Esophagus squamous epithelium (tissue), 4 donors: ENCODE data around the gene ALPK1.

Experiments
- POLR2A ChIP-seq, 4 donors: fragments of 450-650 bp; IDR thresholded peaks; one replicate each; pipeline ENCODE4 v1.6.1; 2017; ENCODE audit warnings: antibody characterized with exemption in 4 of 4, mild to moderate bottlenecking in 4 of 4, moderate library complexity in 3 of 4
- TF ChIP-seq, protein P1 (sequence below), 6 experiments: fragments of 450-650 bp in 4 of 6; fragments of 200-600 bp in 2 of 6; sonication (generic) in 2 of 6; IDR thresholded peaks; one replicate each; pipeline ENCODE4 v1.5.1; 2016 to 2019; ENCODE audit warnings: antibody characterized with exemption in 6 of 6, mild to moderate bottlenecking in 4 of 6, moderate library complexity in 4 of 6

DNA sequence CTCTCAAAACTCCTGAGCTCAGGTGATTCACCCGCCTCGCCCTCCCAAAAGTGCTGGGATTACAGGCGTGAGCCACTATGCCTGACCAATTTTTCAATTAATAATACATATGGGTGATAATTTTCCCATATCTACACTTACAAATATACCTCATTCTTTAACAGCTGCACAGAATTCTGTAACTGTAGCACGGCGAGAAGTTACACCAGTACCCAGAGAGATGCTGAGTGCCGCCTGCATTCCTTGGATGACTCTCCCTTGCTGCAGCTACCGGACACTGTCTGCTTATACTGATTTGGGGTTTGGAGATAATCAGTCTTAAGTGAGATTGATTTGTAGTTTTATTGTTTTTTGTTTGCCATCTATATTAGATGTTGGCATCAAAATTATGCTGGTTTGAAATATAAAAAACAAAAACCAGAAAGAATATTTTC lies 17.3 kb upstream of the ALPK1 start:
- TF ChIP-seq, protein P1, sequence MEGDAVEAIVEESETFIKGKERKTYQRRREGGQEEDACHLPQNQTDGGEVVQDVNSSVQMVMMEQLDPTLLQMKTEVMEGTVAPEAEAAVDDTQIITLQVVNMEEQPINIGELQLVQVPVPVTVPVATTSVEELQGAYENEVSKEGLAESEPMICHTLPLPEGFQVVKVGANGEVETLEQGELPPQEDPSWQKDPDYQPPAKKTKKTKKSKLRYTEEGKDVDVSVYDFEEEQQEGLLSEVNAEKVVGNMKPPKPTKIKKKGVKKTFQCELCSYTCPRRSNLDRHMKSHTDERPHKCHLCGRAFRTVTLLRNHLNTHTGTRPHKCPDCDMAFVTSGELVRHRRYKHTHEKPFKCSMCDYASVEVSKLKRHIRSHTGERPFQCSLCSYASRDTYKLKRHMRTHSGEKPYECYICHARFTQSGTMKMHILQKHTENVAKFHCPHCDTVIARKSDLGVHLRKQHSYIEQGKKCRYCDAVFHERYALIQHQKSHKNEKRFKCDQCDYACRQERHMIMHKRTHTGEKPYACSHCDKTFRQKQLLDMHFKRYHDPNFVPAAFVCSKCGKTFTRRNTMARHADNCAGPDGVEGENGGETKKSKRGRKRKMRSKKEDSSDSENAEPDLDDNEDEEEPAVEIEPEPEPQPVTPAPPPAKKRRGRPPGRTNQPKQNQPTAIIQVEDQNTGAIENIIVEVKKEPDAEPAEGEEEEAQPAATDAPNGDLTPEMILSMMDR (IDR thresholded peaks at IDR 0.05), result no peak
- TF ChIP-seq POLR2A (IDR thresholded peaks at IDR 0.05), result no peak
